HG03439 (cell line): ENCODE results near the gene PRSS3.
"Not testable (repeated sequence)": the region's sequence is repeated elsewhere in the genome, so short reads cannot be mapped to it uniquely, and the experiment has no call there.

Experiments
- ATAC-seq: cut with Tn5 transposase; IDR thresholded peaks from one replicate; pipeline ENCODE4 v1.9.1; 2021; ENCODE audit warnings: mild to moderate bottlenecking, moderate library complexity; ENCODE audit not compliant: unreplicated experiment

PRSS3 gene

GRCh38 chr9:33816327-33817252 lies 21.2 kb downstream of the PRSS3 start, which contains the start of gene UBE2R2:
Gene UBE2R2, plus strand, starts transcription at chr9:33817160. Its CDS starts 598 bp downstream, at chr9:33817758.
- ATAC-seq, result peak; percentile 69

GRCh38 chr9:33817327-33818166 lies 22.2 kb downstream of the PRSS3 start:
- peak; percentile 26 for ATAC-seq

- no peak for ATAC-seq
Measured at GRCh38 chr9:33818167-33818846, 22.9 kb downstream of the PRSS3 start.

GRCh38 chr9:33818847-33819500 lies 23.6 kb downstream of the PRSS3 start:
- ATAC-seq, result no peak

GRCh38 chr9:33820231-33820745 lies 24.9 kb downstream of the PRSS3 start:
- no peak for ATAC-seq

- no peak for ATAC-seq
Measured at GRCh38 chr9:33823801-33824200, 28.4 kb downstream of the PRSS3 start.

GRCh38 chr9:33827285-33827684 lies 31.9 kb downstream of the PRSS3 start:
- not testable (repeated sequence) for ATAC-seq

- not testable (repeated sequence) for ATAC-seq
Measured at GRCh38 chr9:33829641-33830230, 34.4 kb downstream of the PRSS3 start.

GRCh38 chr9:33835625-33836260 lies 40.4 kb downstream of the PRSS3 start:
- no peak for ATAC-seq

- ATAC-seq, result not testable (repeated sequence)
Measured at GRCh38 chr9:33836261-33836660, 40.9 kb downstream of the PRSS3 start.

- no peak for ATAC-seq
Measured at GRCh38 chr9:33837138-33837537, 41.8 kb downstream of the PRSS3 start.

- ATAC-seq, result no peak
Measured at GRCh38 chr9:33840381-33840780, 45.0 kb downstream of the PRSS3 start.

- ATAC-seq, result no peak
Measured at GRCh38 chr9:33843312-33843961, 48.1 kb downstream of the PRSS3 start.

- no peak for ATAC-seq
Measured at GRCh38 chr9:33846231-33846630, 50.9 kb downstream of the PRSS3 start.

- ATAC-seq, result not testable (repeated sequence)
Measured at GRCh38 chr9:33847894-33848205, 52.5 kb downstream of the PRSS3 start.
